Stimulated activated CD8-positive, alpha-beta memory T cell treated with anti-CD3 and anti-CD28 coated beads, Interleukin-15, amount 100 ng/mL, for 24 hours (primary cell): ENCODE measurements around the gene APLP2.
"Not testable (repeated sequence)": the region's sequence is repeated elsewhere in the genome, so short reads cannot be mapped to it uniquely, and the experiment has no call there.

Experiments
- DNase-seq: peaks from one replicate; pipeline ENCODE4 v3.0.0-alpha.2; 2020; ENCODE audit warnings: low read depth

APLP2 gene

DNA sequence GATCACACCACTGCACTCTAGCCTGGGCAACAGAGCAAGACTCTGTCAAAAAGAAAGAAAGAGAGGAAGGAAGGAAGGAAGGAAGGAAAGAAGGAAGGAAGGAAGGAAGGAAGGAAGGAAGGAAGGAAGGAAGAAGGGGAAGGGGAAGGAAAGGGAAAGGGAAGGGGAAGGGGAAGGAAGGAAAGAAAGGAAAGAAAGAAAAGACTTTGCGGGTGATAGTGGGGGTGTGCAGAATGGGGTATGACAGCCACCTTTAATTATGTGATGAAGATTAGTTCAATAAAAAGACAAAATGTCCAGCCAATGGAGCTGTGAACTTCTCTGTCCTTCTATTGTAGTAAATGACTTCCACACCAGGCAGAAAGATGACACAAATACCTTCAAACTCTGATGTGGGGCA lies 8.7 kb upstream of the APLP2 start:
- DNase-seq, result no peak

DNA sequence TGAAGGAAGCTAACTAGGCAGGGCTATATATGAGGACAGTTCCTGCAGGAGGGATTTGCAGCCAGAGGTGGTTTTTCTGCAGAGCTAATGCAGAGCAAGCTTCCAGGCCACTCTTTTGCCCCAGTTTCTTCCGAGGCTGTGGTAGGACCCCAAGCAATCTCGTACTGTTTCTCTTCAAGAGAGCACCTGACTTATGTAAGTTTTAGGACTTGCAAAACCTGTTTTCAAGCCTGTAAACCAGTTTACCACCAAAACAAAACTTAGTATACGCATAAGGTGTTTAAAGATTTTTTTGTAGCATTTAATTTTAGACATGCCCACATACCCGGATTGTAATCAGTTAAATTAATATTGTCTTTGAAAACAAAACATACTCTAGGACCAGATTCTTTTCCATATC lies 7.7 kb upstream of the APLP2 start:
- no peak for DNase-seq

- DNase-seq, result no peak
Observed at GRCh38 chr11:130063451-130063850, 6.2 kb upstream of the APLP2 start.

- no peak for DNase-seq
Observed at GRCh38 chr11:130064596-130064995, 5.1 kb upstream of the APLP2 start.

GRCh38 chr11:130066338-130066737 lies 3.4 kb upstream of the APLP2 start:
- no peak for DNase-seq

DNA sequence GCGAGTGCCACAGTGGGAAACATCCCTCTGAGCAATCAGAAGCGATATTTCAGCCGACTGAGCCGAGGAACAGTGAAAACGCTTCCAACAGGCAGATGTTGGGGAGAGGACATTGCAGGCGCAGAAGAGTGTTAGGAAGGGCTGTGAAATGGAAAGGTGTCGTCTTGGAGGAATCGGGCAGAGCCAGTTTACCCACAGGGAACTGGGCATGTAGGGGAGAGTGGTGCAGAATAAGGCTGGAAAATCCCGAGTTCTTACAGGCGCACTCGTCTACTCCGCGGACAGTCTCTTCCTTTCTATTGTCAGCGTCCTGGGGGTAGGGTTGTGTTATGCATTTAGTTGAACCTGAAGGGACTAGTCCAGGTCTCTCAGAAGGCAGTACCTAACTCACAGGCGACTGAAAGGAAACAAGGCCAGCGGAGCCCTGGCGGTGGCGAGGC lies 1.1 kb upstream of the APLP2 start:
- DNase-seq, result no peak

DNA sequence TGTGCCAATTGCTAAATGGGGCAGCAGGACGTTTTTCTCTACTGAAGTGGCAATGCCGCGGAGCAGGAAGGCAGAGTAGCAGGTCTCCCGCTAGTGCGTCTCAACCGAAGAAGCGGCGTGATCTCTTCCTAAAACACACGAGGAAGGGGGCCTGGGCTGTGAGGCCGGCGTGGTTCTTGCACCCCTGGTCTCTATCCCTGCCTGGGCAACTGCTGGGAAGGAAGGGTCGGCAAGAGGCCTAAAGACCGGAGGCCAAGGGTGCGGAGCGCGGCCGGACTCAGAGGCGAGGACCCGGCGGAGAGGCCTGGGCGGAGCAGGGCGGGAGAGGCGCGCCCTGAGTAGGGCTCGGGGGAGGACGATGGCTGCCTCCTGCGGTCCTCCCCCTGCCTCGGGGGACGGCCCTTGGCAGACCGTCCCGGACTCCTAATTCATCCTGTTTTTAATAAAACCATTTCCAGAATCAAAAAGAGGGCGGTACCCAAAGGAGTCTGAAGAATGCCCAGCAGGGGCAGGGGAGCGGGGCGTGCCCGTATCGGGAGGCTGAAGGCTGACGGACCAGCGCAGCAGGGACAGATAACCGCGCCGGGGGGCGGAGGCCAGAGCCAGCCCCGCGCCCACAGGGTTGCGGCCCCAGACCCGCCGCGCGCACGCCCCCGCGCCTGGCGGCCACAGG lies 572 bp upstream of the APLP2 start:
- peak; percentile 21 for DNase-seq

- peak; percentile 21 for DNase-seq
Observed at GRCh38 chr11:130070109-130070845, 583 bp downstream of the APLP2 start.

DNA sequence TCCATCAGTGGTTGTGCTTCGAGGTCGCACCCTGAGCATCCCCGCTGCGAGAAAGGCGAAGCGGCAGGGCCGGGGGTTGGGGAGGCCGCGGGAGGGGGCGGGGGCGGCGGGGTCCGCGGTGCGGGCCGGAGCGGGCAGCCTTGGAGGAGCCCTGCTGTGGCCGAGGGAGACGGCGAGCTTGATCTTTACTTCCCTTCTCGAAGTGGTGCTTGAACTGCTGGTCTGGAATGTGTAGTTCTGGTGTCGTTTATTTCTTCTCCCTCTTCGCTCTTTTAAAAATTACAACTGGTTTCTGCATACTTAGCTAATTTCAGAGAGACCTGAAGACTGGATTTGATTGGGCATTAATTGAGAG lies 1.1 kb downstream of the APLP2 start:
- DNase-seq, result no peak

DNA sequence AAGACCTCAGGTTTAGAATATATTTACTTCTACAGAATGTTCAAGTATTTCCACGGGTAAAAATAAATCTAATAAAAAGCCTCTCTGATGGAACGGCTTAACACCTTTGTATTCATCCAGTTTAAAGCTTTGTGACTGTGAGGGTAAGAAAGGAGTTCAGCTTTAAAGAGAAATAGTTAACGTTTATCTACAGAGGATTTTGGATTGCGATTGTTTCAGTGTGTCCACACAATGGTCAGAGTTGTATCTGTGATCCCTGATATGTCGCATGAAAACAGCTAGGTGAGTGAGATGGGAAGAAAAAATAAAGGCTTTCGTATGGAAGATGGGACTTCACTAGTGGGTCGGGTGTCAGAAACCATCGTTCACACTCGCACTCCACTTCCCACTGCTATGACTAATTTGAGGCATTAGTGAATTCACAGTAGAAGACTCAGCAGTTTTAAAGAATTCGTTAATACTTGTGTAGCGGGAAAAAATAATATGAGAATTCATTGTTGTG lies 1.6 kb downstream of the APLP2 start:
- no peak for DNase-seq

DNA sequence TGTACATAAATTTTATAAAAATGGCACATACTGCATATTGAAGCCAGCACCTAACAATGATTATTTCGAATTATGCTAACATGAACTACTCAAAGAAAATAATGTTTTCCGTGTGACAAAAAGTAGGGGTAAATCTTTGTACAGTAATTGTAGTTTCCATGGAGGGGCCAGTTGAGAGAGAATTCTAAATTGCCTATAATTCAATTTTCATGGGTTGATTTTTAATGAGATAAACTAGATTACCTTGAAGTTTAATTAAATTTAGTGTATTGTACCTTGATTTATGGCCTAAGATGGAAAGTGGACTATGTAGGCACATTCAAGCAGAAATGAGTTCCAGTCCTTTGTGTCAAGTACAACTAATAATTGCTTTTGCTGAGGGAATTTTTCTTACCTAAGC lies 5.0 kb downstream of the APLP2 start:
- DNase-seq, result no peak

GRCh38 chr11:130076778-130077481 lies 7.2 kb downstream of the APLP2 start:
- DNase-seq, result no peak

DNA sequence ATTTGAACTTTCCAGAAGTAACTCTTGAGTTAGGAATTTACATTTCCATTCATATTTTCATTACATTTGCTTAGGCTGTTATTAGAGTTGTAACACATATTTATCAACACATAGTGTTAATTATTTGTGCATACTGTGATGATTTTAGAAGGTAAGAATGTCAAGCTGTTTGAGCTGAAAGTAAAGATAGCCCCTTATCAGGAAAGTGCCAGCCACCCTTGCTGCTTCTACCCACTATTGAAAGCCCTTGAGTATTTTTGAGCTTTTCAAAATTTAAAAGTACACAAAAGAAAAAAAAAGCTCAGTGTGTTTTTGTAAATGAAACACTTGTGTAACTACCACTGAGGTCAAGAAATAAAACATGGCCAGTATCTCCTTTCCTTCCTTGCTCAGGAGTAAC lies 8.0 kb downstream of the APLP2 start:
- DNase-seq, result no peak

DNA sequence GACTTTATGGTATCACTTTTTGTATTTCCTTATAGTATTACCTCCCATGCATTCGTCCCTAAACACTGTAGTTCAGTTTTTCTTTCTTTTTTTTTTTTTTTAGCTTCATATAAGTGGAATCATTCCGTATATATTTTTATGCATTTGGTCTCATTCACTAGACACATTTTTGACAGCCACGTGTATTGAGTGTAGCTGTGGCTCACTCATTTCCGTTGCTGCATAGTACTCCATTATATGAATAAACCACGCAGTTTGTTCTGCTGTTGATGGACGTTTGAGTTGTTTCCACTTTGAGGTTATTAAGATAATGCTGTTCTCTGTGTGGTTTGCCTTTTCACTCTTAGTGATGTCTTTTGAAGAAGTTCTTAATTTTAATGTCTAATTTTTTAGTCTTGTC lies 8.4 kb downstream of the APLP2 start:
- DNase-seq, result no peak

DNA sequence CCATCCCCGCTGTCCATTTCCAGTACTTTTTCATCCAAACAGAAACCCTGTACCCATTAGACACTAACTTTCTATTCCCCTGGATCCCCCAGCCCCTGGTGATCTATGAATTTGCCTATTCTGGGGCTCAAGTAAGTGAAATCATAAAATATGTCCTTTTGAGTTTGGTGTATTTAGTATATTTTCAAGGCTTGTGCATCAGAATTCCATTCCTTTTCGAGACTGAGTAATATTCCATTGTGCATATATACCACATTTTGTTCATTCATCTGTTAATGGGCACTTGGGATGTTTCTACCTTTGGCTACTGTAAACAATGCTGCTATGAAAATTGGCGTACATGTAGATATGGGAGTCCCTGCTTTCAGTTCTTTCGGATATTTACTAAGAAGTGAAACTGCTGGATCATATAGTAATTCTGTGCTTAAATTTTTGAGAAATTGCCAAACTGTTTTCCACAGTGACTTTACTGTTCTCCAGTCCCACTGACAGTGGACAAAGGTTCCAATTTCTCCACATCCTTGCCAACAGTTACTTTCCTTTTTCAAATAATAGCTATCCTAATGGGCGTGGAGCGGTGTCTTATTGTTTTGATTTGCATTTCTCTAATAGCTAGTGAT lies 16.1 kb downstream of the APLP2 start:
- no peak for DNase-seq

GRCh38 chr11:130086669-130087068 lies 17.0 kb downstream of the APLP2 start:
- DNase-seq, result no peak

DNA sequence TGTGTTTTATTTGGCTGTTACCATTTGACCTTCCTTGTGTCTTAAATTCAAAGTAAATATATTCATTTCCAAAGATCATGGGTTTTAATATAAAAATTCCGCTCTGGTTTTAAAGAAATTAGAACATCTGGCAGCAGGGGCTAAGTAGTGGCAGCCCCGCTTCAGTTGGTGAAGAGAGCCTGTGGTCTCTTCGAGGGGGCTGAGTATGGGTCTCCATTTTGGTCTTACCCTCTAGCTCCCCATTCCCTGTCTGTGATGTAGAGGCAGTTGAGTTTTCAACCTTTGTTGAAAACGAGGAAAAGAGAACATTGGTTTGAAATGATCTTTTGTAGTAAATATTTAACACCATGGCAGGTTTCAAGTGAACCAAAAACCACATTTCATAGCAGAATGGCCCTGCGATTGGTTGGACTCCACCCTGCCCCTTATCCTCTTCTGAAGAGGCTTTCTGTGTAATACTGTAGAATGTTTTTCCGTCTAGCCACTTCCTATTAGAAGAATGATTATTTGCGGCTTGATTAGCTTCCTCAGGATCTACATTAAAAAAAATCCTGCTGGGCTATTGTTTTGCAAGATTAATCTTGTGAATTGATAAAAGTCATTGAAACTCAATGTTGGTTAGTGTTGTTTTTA lies 17.7 kb downstream of the APLP2 start:
- no peak for DNase-seq

GRCh38 chr11:130088217-130088616 lies 18.5 kb downstream of the APLP2 start:
- no peak for DNase-seq

GRCh38 chr11:130088919-130089673 lies 19.4 kb downstream of the APLP2 start:
- no peak for DNase-seq

GRCh38 chr11:130089674-130090073 lies 20.0 kb downstream of the APLP2 start:
- no peak for DNase-seq

GRCh38 chr11:130090517-130090916 lies 20.8 kb downstream of the APLP2 start:
- DNase-seq, result not testable (repeated sequence)
